Progenitor cell of endocrine pancreas (in vitro differentiated cells): ENCODE results near the gene REX1BD. TPM values are rescaled to one million over a fixed set of nuclear protein-coding genes. Genes with fewer than 3 reads are reported as not detected.

Experiments
- DNase-seq: peaks from one replicate; pipeline ENCODE4 v3.0.0; 2021; ENCODE audit warnings: low spot score; ENCODE audit not compliant: unreplicated experiment
- H3K27ac Mint-ChIP-seq: 2 replicates; pipeline ENCODE4 v1.8.0; 2021; ENCODE audit warnings: mild to moderate bottlenecking, moderate library complexity, mixed read lengths
- H3K27me3 Mint-ChIP-seq: 2 replicates; pipeline ENCODE4 v1.8.0; 2021; ENCODE audit warnings: mixed read lengths
- H3K36me3 Mint-ChIP-seq: 2 replicates; pipeline ENCODE4 v1.8.0; 2022; ENCODE audit warnings: mixed read lengths; ENCODE audit not compliant: insufficient read depth
- H3K4me1 Mint-ChIP-seq: 2 replicates; pipeline ENCODE4 v1.8.0; 2021; ENCODE audit warnings: low read depth, mixed read lengths
- H3K4me3 Mint-ChIP-seq: 2 replicates; pipeline ENCODE4 v1.8.0; 2021; ENCODE audit warnings: low read depth, mild to moderate bottlenecking, moderate library complexity, mixed read lengths
- H3K9me3 Mint-ChIP-seq: 2 replicates; pipeline ENCODE4 v1.8.0; 2021; ENCODE audit warnings: low read depth, mixed read lengths
- total RNA-seq: library from RNA; stranded (reverse); gene quantifications from 2 replicates; pipeline ENCODE4 v1.2.1, GENCODE V29; 2021
- TF ChIP-seq, protein P1 (sequence below): fragments of 200-600 bp; sonication (generic); IDR thresholded peaks from one replicate; pipeline ENCODE4 v1.5.0; 2021; ENCODE audit warnings: antibody characterized with exemption, mild to moderate bottlenecking; ENCODE audit not compliant: unreplicated experiment

Gene REX1BD
- total RNA-seq, 1 donor from 2014 or later, result 66.5 TPM

DNA sequence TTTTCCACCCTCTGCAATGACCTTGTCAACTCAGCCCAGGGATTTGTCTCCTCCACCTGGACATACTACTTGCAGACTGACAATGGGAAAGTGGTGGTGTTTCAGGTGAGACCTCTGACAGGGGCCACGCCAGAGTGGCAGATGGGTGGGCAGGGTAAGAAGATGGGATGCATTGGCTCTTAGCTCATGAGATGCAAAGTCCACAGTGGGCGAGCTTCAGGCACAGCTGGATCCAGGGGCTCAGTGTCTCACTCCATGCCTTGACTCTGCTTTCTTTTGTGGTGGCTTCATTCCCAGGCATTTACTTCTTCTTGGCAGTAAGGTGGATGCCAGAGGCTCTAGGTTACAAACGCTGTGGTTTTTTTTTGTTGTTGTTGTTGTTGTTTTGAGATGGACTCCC is 27.4 kb downstream of the REX1BD start:
- Mint-ChIP-seq H3K27ac (no peak overlapping the region), H3K27me3 (peaks cover 53% of the 10 kb centered on the region)

DNA sequence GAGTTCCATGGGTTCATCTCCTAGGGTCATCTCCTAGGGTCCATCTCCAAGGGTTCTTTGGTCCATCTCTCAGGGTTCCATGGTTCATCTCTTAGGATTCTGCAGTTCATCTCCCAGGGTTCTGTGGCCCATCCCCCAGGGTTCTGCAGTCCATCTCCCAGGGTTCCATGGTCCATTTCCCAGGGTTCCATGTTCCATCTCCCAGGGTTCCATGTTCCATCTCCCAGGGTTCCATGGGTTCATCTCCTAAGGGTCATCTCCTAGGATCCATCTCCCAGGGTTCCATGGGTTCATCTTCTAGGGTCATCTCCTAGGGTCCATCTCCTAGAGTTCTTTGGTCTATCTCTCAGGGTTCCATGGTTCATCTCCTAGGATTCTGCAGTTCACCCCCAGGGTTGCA is 29.0 kb downstream of the REX1BD start:
- peaks cover 4% of the 10 kb centered on the region for H3K4me1 Mint-ChIP-seq
- H3K27me3 Mint-ChIP-seq, result peaks cover 45% of the 10 kb centered on the region
- TF ChIP-seq, protein P1, sequence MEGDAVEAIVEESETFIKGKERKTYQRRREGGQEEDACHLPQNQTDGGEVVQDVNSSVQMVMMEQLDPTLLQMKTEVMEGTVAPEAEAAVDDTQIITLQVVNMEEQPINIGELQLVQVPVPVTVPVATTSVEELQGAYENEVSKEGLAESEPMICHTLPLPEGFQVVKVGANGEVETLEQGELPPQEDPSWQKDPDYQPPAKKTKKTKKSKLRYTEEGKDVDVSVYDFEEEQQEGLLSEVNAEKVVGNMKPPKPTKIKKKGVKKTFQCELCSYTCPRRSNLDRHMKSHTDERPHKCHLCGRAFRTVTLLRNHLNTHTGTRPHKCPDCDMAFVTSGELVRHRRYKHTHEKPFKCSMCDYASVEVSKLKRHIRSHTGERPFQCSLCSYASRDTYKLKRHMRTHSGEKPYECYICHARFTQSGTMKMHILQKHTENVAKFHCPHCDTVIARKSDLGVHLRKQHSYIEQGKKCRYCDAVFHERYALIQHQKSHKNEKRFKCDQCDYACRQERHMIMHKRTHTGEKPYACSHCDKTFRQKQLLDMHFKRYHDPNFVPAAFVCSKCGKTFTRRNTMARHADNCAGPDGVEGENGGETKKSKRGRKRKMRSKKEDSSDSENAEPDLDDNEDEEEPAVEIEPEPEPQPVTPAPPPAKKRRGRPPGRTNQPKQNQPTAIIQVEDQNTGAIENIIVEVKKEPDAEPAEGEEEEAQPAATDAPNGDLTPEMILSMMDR, result no peak
- H3K4me3 Mint-ChIP-seq, result no peak overlapping the region
- no peaks in the 10 kb centered on the region for H3K36me3 Mint-ChIP-seq
- no peak for DNase-seq
- no peak overlapping the region for H3K27ac Mint-ChIP-seq
- peaks cover 4% of the 10 kb centered on the region for H3K9me3 Mint-ChIP-seq

More for the DNA sequence above, 27.4 kb downstream of the REX1BD start:
- DNase-seq, result no peak
- Mint-ChIP-seq H3K36me3 (no peaks in the 10 kb centered on the region), H3K9me3 (peaks cover 4% of the 10 kb centered on the region), H3K4me1 (peaks cover 9% of the 10 kb centered on the region), H3K4me3 (no peak overlapping the region)
- TF ChIP-seq, protein P1, result no peak

DNA sequence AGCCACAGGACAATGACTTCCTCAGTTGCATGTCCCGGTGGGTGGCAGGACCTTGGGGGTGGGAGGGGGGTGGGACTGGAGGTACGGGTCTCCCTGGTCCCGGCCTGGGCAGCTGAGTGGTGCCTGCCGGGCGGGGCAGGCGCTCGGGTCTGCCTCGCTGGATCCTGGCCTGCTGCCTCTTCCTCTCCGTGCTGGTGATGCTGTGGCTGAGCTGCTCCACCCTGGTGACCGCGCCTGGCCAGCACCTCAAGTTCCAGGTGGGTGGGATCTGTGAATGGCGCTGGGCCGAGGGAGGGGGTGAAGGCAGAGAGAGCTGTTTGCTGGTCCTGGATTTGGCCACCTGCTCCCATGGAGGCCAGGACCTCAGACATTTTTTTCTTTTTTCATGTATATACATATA is 29.6 kb downstream of the REX1BD start:
- TF ChIP-seq, protein P1, result no peak
- peaks cover 4% of the 10 kb centered on the region for H3K9me3 Mint-ChIP-seq
- no peak overlapping the region for H3K4me3 Mint-ChIP-seq
- peaks cover 2% of the 10 kb centered on the region for H3K4me1 Mint-ChIP-seq
- H3K36me3 Mint-ChIP-seq, result no peaks in the 10 kb centered on the region
- H3K27me3 Mint-ChIP-seq, result peaks cover 44% of the 10 kb centered on the region
- H3K27ac Mint-ChIP-seq, result no peak overlapping the region
- no peak for DNase-seq

DNA sequence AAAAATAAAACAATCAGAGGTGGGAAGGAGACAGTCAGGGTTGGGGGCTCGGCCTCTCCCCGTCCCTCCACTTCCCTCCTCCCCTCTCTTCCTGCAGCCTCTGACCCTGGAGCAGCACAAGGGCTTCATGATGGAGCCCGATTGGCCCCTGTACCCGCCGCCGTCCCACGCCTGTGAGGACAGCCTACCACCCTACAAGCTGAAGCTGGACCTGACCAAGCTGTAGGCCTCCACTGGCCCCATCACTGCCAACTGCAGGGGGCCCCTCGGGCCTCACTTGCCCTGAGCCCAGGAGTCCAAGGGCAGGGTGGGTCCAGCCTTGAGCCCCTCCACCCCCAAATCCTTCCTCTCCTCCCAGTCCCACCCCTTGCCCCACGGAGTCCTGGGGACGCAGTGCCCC is 31.7 kb downstream of the REX1BD start:
- H3K4me1 Mint-ChIP-seq, result no peaks in the 10 kb centered on the region
- no peak overlapping the region for H3K4me3 Mint-ChIP-seq
- H3K27ac Mint-ChIP-seq, result no peak overlapping the region
- DNase-seq, result no peak
- peaks cover 4% of the 10 kb centered on the region for H3K9me3 Mint-ChIP-seq
- H3K36me3 Mint-ChIP-seq, result no peaks in the 10 kb centered on the region
- TF ChIP-seq, protein P1, result no peak
- peaks cover 26% of the 10 kb centered on the region for H3K27me3 Mint-ChIP-seq

DNA sequence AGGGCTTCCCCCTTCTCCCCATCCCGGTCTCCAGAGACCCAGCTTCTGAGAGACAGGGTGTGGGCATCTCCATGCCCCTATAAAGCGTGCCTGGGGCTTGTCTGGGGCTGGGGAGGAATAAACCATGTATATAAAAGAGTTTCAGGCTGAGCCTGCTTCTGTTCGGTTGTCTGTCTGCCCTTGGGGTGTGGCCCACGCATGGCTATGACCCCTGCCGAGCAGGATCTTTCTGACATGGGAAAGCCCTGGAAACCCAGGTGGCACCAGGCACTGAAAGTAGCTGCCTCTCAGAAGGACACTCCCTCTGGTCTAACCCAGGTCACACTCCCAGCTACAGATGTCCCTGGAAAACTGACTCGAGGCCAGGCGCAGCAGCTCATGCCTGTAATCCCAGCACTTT is 32.3 kb downstream of the REX1BD start:
- Mint-ChIP-seq H3K4me1 (no peaks in the 10 kb centered on the region), H3K27me3 (peaks cover 22% of the 10 kb centered on the region), H3K27ac (no peak overlapping the region), H3K9me3 (peaks cover 4% of the 10 kb centered on the region), H3K4me3 (no peak overlapping the region), H3K36me3 (no peaks in the 10 kb centered on the region)
- no peak for DNase-seq
- TF ChIP-seq, protein P1, result no peak
